ENCODE data around the gene NFYC.

DNA sequence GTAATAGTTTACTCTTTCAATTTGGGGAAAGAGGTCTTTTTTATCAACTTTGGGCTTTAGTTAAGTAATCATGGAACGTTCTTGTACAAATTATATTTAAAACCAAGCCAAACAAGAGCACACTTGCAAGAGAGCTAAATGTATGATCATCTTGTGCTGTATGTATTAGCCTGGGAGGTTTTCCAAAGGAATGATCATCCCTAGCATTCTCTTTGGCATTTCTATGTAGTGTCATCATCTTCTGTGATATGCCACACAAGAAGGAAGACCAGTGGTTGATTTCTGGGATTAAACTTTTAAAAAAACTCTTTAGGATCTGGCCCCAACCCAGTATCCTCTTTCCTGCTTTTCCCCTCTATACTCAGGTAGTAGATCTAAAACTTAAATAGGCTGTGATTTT lies 53.7 kb downstream of the NFYC start:
- TF ChIP-seq CTCF (IDR thresholded peaks at IDR 0.05; ENCODE audit: borderline replicate concordance, extremely low read depth, low read length, poor library complexity, severe bottlenecking) (no peak), EZH2 (IDR thresholded peaks at IDR 0.05; ENCODE audit: borderline replicate concordance, low read depth, low read length, severe bottlenecking) (no peak)

Data from DND-41 (cell line).